ENCODE measurements around the gene RBBP6.

DNA sequence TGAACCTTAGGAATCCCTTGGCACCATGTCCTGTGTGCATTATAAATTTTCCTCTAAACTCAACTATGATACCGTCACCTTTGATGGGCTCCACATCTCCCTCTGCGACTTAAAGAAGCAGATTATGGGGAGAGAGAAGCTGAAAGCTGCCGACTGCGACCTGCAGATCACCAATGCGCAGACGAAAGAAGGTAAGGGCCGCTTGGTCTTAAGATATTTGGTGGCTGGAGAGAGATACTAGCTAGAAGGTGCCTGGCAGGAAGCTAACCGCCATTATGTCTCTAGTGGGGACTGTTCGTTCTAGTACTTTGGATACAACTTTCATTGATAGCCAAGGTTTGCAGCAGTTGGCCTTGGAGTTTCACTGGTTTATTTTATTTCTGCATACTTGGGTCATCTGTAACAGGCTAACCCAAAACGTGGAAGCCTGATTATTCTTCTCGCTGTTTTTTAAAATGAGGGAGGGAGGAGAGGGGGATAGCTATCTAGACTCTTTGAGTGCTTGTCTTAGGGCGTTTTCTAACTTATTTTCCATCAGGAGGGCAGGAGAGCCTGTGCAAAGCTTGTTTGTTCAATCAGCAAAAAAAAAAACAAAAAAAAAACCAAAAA is 1.3 kb downstream of the RBBP6 start:
- TF ChIP-seq, protein P1, sequence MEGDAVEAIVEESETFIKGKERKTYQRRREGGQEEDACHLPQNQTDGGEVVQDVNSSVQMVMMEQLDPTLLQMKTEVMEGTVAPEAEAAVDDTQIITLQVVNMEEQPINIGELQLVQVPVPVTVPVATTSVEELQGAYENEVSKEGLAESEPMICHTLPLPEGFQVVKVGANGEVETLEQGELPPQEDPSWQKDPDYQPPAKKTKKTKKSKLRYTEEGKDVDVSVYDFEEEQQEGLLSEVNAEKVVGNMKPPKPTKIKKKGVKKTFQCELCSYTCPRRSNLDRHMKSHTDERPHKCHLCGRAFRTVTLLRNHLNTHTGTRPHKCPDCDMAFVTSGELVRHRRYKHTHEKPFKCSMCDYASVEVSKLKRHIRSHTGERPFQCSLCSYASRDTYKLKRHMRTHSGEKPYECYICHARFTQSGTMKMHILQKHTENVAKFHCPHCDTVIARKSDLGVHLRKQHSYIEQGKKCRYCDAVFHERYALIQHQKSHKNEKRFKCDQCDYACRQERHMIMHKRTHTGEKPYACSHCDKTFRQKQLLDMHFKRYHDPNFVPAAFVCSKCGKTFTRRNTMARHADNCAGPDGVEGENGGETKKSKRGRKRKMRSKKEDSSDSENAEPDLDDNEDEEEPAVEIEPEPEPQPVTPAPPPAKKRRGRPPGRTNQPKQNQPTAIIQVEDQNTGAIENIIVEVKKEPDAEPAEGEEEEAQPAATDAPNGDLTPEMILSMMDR (conservative IDR thresholded peaks at IDR 0.05) = no peak
- no peak for TF ChIP-seq ZFX (IDR thresholded peaks at IDR 0.05)

Data from C4-2B (cell line).